GDM1 (cell line): ENCODE data around the gene OR13H1.
"Not testable (repeated sequence)": the region's sequence is repeated elsewhere in the genome, so short reads cannot be mapped to it uniquely, and the experiment has no call there.

Experiments used
- DNase-seq: peaks from one replicate; lab custom pipeline; 2025; lab: John Stamatoyannopoulos, UW

OR13H1 gene, protein sequence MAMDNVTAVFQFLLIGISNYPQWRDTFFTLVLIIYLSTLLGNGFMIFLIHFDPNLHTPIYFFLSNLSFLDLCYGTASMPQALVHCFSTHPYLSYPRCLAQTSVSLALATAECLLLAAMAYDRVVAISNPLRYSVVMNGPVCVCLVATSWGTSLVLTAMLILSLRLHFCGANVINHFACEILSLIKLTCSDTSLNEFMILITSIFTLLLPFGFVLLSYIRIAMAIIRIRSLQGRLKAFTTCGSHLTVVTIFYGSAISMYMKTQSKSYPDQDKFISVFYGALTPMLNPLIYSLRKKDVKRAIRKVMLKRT

DNA sequence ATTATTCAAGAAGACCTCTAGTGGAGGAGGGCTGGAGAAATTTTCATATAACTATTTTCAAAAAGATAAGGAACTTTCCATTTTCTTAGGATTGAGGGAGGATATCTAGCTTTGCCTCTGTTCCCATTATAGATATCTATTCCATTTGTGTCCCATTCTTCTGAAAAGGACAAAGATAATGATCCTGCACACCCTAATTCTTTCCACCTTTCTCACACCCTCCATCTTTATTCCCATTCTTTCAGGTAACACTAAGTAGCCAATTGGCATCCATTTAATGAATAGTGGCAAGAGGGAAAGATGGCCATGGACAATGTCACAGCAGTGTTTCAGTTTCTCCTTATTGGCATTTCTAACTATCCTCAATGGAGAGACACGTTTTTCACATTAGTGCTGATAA, at the start of gene OR13H1:
TSS of gene OR13H1 (plus strand) at position 301 of the 400 bp plus-strand sequence. CDS start at position 301, 0 bp downstream.
- no peak for DNase-seq

DNA sequence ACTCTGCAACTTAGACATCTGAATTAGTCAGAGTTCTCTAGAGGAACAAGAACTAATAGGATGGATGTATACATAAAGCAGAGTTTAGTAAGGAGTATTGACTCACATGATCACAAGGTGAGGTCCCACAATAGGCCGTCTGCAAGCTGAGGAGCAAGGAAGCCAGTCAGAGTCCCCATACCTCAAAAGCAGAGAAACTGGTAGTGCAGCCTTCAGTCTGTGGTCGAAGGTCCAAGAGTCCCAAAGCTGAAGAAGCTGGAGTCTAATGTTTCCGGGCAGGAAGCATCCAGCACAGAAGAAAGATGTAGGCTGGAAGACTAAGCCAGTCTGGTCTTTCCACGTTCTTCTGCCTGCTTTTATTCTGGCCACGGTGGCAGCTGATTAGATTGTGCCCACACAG, 42.3 kb upstream of the OR13H1 start:
- DNase-seq: not testable (repeated sequence)

DNA sequence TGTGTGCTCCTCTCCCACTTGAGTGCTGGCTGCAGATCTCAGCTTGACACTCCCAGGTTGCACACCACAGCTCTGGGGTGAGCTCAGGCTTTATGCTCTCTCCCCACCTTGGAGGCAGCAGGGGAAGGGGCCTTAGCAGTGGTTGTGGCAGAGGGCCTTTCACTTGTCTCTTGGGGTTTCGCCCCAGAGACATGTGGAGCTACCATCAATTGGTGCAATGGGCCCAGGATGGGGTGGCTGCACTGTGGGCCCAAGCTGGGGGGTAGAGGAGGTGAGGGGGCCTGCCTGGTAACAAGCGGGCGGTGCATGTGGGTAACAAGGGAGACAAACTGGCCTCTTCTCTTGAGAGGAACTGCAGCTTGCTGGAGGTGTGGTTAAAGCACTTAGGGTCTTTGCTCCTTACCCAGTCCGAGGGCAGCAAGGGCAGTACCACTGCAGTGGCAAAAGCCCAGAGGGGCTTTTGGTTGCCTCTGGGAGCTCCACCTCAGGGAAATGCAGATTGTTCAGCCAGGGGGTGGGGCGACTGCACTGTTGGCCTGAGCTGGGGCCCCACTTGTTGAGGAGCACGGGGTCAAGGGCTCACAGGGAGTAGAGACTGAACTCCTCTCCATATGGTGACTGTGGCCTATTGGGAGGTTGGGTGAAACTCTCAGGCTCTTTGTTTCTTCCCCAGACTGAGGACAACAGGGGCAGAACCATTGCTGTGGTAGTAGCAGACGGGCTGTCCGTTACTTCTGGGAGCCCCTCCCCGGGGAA, 30.5 kb upstream of the OR13H1 start:
- DNase-seq: no peak

DNA sequence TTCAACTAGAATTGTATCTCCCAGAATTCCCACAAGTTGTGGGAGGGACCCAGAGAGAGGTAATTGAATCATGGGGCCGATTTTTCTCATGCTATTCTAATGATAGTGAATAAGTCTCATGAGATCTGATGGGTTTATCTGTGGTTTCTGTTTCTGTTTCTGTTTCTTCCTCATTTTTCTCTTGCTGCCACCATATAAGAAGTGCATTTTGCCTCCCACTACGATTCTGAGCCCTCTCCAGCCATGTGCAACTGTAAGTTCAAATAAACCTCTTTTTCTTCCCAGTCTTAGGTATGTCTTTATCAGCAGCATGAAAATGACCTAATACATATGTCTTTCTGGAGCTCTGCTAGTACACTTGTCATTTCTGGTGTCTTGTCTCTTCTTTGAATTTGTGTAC, 22.1 kb upstream of the OR13H1 start:
- no peak for DNase-seq

DNA sequence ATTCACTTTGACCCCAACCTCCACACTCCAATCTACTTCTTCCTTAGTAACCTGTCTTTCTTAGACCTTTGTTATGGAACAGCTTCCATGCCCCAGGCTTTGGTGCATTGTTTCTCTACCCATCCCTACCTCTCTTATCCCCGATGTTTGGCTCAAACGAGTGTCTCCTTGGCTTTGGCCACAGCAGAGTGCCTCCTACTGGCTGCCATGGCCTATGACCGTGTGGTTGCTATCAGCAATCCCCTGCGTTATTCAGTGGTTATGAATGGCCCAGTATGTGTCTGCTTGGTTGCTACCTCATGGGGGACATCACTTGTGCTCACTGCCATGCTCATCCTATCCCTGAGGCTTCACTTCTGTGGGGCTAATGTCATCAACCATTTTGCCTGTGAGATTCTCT, 344 bp downstream of the OR13H1 start:
- DNase-seq: no peak

DNA sequence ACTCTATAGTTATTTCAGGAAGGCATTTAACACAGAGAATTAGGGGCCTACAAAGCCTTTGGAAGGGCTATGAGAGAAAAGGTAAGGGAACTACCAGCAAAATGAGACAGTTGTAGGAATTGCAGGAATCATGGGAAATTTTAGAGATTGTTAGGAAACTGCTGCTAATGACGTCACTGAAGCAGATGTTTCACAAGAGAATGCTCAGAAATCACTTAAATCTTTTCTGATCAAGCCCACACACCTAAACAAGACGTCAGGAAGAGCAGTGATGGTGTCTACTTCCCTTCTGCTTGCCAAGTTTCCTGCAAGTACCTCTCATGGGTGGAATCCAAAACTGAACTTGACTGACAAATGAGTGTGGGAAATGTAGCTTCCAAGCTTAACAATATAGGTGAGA, 5.1 kb downstream of the OR13H1 start:
- no peak for DNase-seq

DNA sequence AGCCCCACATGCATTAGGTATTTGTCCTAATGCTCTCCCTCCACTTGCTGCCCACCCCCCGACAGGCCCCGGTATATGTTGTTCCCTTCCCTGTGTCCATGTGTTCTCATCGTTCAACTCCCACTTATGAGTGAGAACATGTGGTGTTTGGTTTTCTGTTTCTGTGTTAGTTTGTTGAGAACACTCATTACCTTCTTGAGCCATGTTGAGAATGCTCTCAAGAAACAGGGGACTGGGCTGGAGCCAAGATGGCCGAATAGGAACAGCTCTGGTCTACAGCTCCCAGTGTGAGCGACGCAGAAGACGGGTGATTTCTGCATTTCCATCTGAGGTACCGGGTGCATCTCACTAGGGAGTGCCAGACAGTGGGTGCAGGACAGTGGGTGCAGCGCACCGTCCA, 8.6 kb downstream of the OR13H1 start:
- not testable (repeated sequence) for DNase-seq

DNA sequence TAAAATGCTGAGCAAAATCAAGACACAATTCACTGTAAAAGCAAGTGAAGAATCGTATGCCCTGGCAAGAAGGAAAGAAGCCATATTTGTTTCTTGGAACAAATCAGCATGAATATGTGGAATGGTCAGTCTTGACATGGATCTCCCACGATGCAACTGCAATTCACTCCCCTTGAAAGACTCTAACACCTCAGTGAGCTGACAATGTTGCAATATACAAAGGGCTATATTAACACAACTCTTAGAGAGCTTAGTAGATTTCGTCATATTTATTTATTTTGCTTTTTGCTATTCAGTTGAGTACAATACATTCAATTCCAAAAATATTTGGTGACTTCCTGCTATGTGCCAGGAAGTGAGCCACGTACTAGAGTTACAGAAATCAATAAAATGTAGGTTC, 14.7 kb downstream of the OR13H1 start:
- no peak for DNase-seq

DNA sequence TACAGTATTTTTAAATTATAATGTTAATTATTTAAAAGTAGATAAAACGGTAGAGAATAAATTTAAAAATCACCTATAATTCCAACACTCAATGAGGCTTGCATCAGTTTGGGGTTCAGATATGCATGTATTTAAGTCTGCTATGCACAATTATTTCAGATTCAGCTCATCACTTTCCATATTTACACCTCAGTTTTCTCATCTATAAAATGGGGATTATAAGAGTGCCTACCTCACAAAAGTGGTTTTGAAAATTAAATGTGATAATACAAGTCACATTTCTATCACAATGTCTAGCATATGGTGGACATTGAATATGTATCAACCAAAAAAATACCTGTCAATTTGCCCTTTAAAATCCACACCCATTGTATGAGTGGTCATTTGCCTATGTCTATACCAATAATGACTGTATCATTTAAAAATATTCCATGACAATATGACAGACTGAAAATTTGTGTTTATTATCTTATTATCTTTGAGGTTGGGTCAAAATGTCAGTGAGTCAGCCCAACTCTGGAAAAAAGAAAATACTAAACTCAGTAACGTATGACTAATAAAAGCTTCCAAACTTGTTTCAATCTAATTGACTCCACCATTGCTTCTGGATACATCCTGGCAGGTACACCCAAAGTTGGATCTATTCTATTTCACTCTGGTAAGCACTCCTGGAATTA, 20.8 kb downstream of the OR13H1 start:
- DNase-seq: no peak

DNA sequence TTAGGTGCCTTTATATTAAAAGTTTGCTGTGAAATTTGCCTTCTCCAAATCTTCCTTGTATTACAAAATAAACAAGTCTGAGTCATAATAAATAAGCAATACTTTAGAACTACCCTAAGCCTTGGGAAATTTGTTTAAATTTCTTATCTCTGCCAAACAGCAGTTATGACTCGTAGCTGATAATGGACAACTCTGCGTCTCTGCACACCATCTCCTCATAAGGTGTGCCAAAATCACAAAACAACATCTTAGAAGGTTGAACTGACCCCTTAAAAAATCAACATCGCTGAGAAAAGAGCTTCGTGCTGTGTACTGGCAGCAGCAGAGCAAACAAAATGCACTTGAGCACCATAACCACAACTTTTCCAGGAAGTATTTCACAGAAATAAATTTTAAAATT, 22.0 kb downstream of the OR13H1 start:
- no peak for DNase-seq

DNA sequence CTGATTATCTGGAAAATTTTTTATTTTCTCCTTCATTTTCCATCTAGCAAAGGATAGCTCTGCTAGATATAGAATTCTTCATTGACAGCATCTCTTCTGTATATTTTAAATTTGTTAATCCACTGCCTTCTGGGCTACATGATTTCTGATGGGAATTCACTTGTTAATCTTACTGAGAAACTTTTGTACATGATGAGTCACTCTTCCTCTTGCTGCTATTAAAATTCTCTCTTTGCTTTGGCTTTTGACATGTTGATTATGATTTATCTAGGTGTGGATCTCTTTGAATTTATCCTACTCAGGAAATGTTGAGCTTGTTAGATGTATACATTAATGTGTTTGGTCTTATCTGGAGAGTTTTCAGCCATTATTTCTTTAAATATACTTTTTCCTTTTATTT, 27.5 kb downstream of the OR13H1 start:
- DNase-seq: no peak

DNA sequence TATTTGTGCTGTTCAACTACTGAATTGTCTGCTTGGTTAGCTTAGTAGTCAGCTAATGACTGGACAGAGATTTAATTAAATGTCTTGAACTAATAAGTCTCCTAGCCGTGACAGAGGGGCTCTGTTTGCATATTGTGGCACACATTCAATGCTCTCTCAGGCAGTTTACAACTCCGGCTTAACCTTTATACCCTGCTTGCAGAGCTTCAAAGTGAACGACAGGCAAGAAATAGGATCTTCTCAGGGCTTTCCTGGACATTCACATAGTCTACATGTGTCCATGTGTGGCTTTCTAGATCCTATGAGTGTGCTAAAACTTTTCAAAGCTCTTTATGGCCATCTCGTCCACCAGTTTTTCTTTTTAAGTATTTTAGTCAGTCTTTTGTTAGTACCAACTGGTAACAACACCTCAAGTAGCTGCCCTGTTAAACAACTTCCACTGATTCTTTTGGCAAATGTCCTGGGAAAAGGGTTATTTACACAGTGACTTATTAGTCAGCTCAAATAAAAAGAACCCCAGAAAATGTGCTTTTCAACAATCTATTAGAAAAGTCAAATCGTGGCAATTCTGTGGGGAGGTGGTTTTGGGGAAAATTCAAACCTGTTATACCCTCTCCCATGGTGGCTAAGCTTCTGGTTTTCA, 28.6 kb downstream of the OR13H1 start:
- no peak for DNase-seq

DNA sequence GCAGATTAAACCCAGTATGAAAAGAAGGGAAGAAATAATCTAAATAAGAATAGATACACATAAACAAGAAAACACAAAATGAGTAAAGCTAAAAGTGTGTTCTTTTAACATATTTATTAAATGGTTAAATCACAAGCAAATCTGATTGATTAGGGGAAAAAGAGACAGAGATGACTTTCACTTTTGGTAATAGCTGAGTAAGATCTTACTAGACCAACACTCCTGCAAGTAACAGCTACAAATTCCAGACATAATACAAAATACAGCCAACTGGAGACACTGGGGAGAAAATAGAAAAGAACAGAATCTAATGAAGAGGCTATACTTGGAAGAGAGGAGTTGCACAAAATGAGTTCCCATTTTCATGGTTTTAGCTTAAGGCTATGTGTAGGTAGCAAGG, 33.5 kb downstream of the OR13H1 start:
- no peak for DNase-seq

DNA sequence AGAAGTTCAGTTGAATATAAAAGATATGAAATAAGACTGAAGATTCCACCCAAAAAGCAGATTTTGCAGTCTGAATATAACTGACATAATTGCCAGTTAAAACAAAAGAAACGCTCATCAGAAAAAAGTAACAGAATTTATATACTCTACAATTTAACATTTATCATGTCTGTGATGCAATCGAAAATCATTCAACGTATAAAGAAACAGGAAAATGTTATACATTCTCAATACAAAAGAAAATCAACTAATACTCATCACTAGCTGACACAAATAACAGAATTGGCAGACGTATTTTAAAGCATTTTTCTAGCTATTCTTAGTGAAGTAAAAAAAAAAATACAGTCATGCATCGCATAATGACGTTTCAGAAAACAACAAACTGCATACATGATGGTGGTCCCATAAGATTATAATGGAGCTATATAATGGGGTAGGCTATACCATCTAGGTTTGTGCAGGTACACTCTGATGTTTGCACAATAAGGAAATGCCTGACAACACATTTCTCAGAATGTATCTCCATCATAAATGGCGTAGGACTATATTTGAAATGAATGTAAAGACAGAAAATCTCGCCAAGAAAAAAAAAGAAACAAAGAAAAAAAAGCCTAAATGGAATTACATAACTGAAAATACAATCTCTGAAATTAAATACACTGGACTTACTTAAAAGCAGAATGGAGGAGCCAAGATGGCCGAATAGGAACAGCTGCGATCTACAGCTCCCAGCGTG, 34.3 kb downstream of the OR13H1 start:
- DNase-seq: no peak

DNA sequence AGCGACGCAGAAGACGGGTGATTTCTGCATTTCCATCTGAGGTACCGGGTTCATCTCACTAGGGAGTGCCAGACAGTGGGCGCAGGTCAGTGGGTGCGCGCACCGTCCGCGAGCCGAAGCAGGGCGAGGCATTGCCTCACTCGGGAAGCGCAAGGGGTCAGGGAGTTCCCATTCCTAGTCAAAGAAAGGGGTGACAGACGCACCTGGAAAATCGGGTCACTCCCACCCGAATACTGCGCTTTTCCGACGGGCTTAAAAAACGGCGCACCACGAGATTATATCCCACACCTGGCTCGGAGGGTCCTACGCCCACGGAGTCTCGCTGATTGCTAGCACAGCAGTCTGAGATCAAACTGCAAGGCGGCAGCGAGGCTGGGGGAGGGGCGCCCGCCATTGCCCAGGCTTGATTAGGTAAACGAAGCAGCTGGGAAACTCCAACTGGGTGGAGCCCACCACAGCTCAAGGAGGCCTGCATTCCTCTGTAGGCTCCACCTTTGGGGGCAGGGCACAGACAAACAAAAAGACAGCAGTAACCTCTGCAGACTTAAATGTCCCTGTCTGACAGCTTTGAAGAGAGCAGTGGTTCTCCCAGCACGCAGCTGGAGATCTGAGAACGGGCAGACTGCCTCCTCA, 35.0 kb downstream of the OR13H1 start:
- not testable (repeated sequence) for DNase-seq

DNA sequence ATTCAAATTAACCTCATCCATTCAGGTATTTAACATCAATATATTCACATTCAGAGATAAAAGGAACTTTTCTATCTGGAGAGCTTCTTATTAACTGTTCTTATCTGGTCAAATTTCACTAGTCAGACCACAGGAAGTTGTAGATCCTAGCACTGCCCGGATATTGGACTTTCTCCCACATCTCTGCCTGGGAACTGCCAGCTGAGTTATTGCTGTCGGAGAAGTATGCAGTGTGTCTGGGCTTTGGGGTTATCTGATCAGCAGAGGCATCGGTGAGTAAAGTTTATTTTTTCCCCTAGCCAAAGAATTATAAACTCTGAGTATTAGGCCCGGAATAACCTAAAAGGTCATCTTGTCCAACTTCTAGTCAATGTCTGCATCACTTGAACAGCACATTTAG, 45.1 kb downstream of the OR13H1 start:
- DNase-seq: no peak
